ENCODE measurements around the gene CFAP57. TPM values are rescaled to one million over a fixed set of nuclear protein-coding genes. Genes with fewer than 3 reads are reported as not detected.

The CFAP57 gene
- total RNA-seq, 1 donor from 2014 or later = 0.21 TPM

- DNase-seq (ENCODE audit: low read depth) = peak; percentile 57
Observed at GRCh38 chr1:43293896-43294760, 122.0 kb downstream of the CFAP57 start.

GRCh38 chr1:43294761-43295160 is 122.6 kb downstream of the CFAP57 start:
- DNase-seq (ENCODE audit: low read depth) = no peak

- DNase-seq (ENCODE audit: low read depth) = no peak
Observed at GRCh38 chr1:43296207-43296606, 124.1 kb downstream of the CFAP57 start.

GRCh38 chr1:43298055-43298454 is 125.9 kb downstream of the CFAP57 start:
- no peak for DNase-seq (ENCODE audit: low read depth)

GRCh38 chr1:43299101-43299500 is 127.0 kb downstream of the CFAP57 start:
- DNase-seq (ENCODE audit: low read depth) = no peak

- no peak for DNase-seq (ENCODE audit: low read depth)
Observed at GRCh38 chr1:43300378-43301094, 128.4 kb downstream of the CFAP57 start, which contains the start of gene TIE1. TSS of gene TIE1 (plus strand) at chr1:43300982. CDS start at chr1:43301072, 90 bp downstream.

GRCh38 chr1:43302201-43302600 is 130.1 kb downstream of the CFAP57 start:
- no peak for DNase-seq (ENCODE audit: low read depth)

- DNase-seq (ENCODE audit: low read depth) = no peak
Observed at GRCh38 chr1:43302721-43303470, 130.8 kb downstream of the CFAP57 start.

- no peak for DNase-seq (ENCODE audit: low read depth)
Observed at GRCh38 chr1:43303471-43304313, 131.6 kb downstream of the CFAP57 start.

Small RNA genes lying within 50 kb of the gene (microRNA-seq; reads per million reads assigned to microRNA genes)
- gene MIR6733 = not detected

Other genes with a start within 250 kb of the CFAP57 start
- 146 and 164 TPM in 2 replicates for gene SLC2A1, start 213.5 kb upstream of the CFAP57 start, total RNA-seq
- 67.4 and 74.0 TPM in 2 replicates for gene EBNA1BP2, start within 50 bp of the CFAP57 start, total RNA-seq
- not detected in 2 replicates for gene TMEM125, start 97.7 kb downstream of the CFAP57 start, total RNA-seq
- gene C1orf210, start 113.3 kb downstream of the CFAP57 start, total RNA-seq = not detected in 2 replicates
- gene TIE1, start 128.7 kb downstream of the CFAP57 start, total RNA-seq = 0.11 TPM in 1 of 2 replicates, not detected in the other
- 0.08 TPM in 1 of 2 replicates, not detected in the other for gene MPL, start 165.5 kb downstream of the CFAP57 start, total RNA-seq
- 0.68 and 2.0 TPM in 2 replicates for gene CDC20, start 186.7 kb downstream of the CFAP57 start, total RNA-seq
- gene ELOVL1, start 195.7 kb downstream of the CFAP57 start, total RNA-seq = 47.3 and 48.2 TPM in 2 replicates
- gene MED8, start 217.5 kb downstream of the CFAP57 start, total RNA-seq = 24.8 and 37.0 TPM in 2 replicates
- gene SZT2, start 217.6 kb downstream of the CFAP57 start, total RNA-seq = 13.8 and 19.5 TPM in 2 replicates